Measurements from ENCODE around the gene ANKRD6.

DNA sequence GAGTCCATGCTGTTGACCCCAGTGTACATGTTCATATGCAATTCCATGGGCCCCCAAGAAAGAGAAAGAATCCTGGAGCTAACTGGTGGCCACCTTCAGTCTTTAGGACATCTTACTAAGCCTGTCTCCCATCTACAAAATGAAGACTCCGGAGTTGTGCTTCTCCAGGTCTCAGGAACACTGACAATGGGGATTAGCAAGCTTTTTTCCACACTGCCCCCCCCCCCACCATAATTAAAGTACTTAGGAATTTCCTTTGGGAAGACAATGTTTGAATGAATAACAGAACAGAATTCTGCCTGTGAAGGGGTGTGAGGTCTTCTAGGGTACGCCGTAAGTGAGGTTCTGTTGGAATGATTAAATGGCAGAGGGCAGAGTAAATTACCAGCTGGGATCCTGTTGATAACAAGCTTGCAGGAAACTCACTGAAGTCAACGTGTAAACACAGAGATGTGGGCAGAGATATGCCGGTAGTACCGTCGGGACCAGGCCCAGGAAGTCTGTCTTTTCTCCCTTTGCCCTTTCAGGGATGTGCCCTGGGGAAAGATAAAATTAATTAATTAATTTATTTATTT is 63.1 kb downstream of the ANKRD6 start:
- no peak for TF ChIP-seq EZH2 (IDR thresholded peaks at IDR 0.05; ENCODE audit: borderline replicate concordance, insufficient read depth, low read depth, low read length, poor library complexity, severe bottlenecking)
- TF ChIP-seq, protein P1, sequence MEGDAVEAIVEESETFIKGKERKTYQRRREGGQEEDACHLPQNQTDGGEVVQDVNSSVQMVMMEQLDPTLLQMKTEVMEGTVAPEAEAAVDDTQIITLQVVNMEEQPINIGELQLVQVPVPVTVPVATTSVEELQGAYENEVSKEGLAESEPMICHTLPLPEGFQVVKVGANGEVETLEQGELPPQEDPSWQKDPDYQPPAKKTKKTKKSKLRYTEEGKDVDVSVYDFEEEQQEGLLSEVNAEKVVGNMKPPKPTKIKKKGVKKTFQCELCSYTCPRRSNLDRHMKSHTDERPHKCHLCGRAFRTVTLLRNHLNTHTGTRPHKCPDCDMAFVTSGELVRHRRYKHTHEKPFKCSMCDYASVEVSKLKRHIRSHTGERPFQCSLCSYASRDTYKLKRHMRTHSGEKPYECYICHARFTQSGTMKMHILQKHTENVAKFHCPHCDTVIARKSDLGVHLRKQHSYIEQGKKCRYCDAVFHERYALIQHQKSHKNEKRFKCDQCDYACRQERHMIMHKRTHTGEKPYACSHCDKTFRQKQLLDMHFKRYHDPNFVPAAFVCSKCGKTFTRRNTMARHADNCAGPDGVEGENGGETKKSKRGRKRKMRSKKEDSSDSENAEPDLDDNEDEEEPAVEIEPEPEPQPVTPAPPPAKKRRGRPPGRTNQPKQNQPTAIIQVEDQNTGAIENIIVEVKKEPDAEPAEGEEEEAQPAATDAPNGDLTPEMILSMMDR (IDR thresholded peaks at IDR 0.05) = no peak

All from B cell (primary cell).